Esophagus squamous epithelium (tissue), 5 donors: ENCODE measurements around the gene OTOG. TPM values are rescaled to one million over a fixed set of nuclear protein-coding genes. Genes with fewer than 3 reads are reported as not detected.

Source experiments
- DNase-seq: peaks from one replicate; lab custom pipeline; 2025; lab: John Stamatoyannopoulos, UW
- H3K27ac ChIP-seq, 4 donors: fragments of 200-600 bp; sonication (generic); one replicate each; pipeline ENCODE4 v1.5.1; 2016 to 2019; ENCODE audit warnings: mild to moderate bottlenecking in 1 of 4
- H3K27me3 ChIP-seq, 4 donors: fragments of 200-600 bp; sonication (generic); 1 replicate in 3 of 4; 2 replicates in 1 of 4; pipeline versions ENCODE4 v1.5.1 to v1.6.0; 2017 to 2021; ENCODE audit warnings: antibody characterized with exemption in 1 of 4
- H3K36me3 ChIP-seq, 3 donors: fragments of 200-600 bp; sonication (generic); one replicate each; pipeline ENCODE4 v1.5.1; 2016 to 2019
- H3K4me1 ChIP-seq, 3 donors: fragments of 200-600 bp; sonication (generic); one replicate each; pipeline ENCODE4 v1.5.1; 2017 to 2019
- H3K4me3 ChIP-seq, 4 donors: fragments of 200-600 bp; sonication (generic); 1 replicate in 3 of 4; 2 replicates in 1 of 4; pipeline ENCODE4 v1.5.1; 2016 to 2019; ENCODE audit warnings: mild to moderate bottlenecking in 2 of 4, moderate library complexity in 1 of 4
- H3K9me3 ChIP-seq, 3 donors: fragments of 200-600 bp; sonication (generic); one replicate each; pipeline ENCODE4 v1.5.1; 2016 to 2019
- POLR2A ChIP-seq, 4 donors: fragments of 450-650 bp; IDR thresholded peaks; one replicate each; pipeline ENCODE4 v1.6.1; 2017; ENCODE audit warnings: antibody characterized with exemption in 4 of 4, mild to moderate bottlenecking in 4 of 4, moderate library complexity in 3 of 4
- WGBS, 2 donors: methylation state at CpG; one replicate each; pipeline ENCODE4 v1.1.5; 2018; 5-methylcytosine and 5-hydroxymethylcytosine counted together
- intact Hi-C: fragments of 100-400 bp; cut with DNase I; formaldehyde crosslinking; loops from one replicate; pipeline ENCODE4 v1.15.0; 2022
- total RNA-seq, 4 donors: library from RNA; depleted of rRNA; stranded (reverse); fragments of >200 nt; gene quantifications; one replicate each; pipeline ENCODE4 v1.1.0, GENCODE V29; 2016
- TF ChIP-seq, protein P1 (sequence below), 6 experiments: fragments of 450-650 bp in 4 of 6; fragments of 200-600 bp in 2 of 6; sonication (generic) in 2 of 6; IDR thresholded peaks; one replicate each; pipeline ENCODE4 v1.5.1; 2016 to 2019; ENCODE audit warnings: antibody characterized with exemption in 6 of 6, mild to moderate bottlenecking in 4 of 6, moderate library complexity in 4 of 6
- donor health status: DM: yes; HTN: yes; CAD: no.

OTOG gene
- total RNA-seq, 4 donors from 2014 or later = not detected

GRCh38 chr11:17504330-17505107 is 42.5 kb upstream of the OTOG start:
- Histone ChIP-seq H3K9me3 (no peaks in the 10 kb centered on the region), H3K4me3 (no peak overlapping the region), H3K4me1 (no peaks in the 10 kb centered on the region), H3K36me3 (no peaks in the 10 kb centered on the region), H3K27me3 (peaks cover 0 to 9% (median 0%) of the 10 kb centered on the region in 4 donors), H3K27ac (no peak overlapping the region)
- no peak for TF ChIP-seq POLR2A (IDR thresholded peaks at IDR 0.05)
- TF ChIP-seq, protein P1, sequence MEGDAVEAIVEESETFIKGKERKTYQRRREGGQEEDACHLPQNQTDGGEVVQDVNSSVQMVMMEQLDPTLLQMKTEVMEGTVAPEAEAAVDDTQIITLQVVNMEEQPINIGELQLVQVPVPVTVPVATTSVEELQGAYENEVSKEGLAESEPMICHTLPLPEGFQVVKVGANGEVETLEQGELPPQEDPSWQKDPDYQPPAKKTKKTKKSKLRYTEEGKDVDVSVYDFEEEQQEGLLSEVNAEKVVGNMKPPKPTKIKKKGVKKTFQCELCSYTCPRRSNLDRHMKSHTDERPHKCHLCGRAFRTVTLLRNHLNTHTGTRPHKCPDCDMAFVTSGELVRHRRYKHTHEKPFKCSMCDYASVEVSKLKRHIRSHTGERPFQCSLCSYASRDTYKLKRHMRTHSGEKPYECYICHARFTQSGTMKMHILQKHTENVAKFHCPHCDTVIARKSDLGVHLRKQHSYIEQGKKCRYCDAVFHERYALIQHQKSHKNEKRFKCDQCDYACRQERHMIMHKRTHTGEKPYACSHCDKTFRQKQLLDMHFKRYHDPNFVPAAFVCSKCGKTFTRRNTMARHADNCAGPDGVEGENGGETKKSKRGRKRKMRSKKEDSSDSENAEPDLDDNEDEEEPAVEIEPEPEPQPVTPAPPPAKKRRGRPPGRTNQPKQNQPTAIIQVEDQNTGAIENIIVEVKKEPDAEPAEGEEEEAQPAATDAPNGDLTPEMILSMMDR (IDR thresholded peaks at IDR 0.05) = peak; percentile 69 to 89 (median 83)
- WGBS, 2 donors = 0 to 16% methylated on average over 2 to 5 of the region's 9 CpGs
- peak; percentile 13 for DNase-seq
- intact Hi-C loops = loop anchor here (5.0 to 10.0 kb wide), 2 partner anchors 117 to 280 kb away; partner anchors contain the start of gene KCNJ11

GRCh38 chr11:17505146-17505545 is 41.9 kb upstream of the OTOG start:
- Histone ChIP-seq H3K9me3 (no peaks in the 10 kb centered on the region), H3K36me3 (no peaks in the 10 kb centered on the region), H3K27ac (no peak overlapping the region), H3K27me3 (peaks cover 0 to 15% (median 0%) of the 10 kb centered on the region in 4 donors), H3K4me1 (no peaks in the 10 kb centered on the region), H3K4me3 (no peak overlapping the region)
- WGBS, 2 donors = 62 to 74% methylated on average over 4 of the region's 4 CpGs
- no peak for TF ChIP-seq POLR2A (IDR thresholded peaks at IDR 0.05)
- TF ChIP-seq, protein P1 (IDR thresholded peaks at IDR 0.05) = no peak
- DNase-seq = no peak
- intact Hi-C loops = loop anchor here (10.0 kb wide), 1 partner anchor 280 kb away; no protein-coding TSS in a partner anchor

GRCh38 chr11:17506314-17506713 is 40.7 kb upstream of the OTOG start:
- WGBS, 2 donors = 84 to 91% methylated on average over 6 of the region's 6 CpGs

DNA sequence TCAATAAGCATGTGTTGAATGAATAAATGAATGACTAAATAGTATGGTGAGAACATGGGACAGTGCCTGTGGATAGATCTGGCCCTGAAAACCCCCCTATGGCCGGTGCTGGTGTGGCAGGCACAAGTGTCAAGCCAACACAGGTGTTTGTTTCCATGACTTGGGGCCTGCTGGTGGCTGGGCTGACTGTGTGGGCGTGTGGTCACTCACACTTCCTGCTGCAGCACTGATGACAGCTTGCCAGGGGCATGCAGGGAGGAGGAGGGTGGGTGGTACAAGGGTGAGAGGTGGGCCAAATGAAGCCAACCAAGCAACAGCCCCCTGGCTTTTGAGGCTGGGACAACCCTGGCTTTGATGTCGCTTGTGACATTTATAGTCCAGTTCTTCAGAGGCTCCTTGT is 40.1 kb upstream of the OTOG start:
- H3K27ac ChIP-seq = no peak overlapping the region
- 30 to 83% methylated on average over 1 to 2 of the region's 3 CpGs for WGBS, 2 donors
- H3K9me3 ChIP-seq = no peaks in the 10 kb centered on the region
- DNase-seq = no peak
- TF ChIP-seq POLR2A (IDR thresholded peaks at IDR 0.05) = no peak
- intact Hi-C loops = loop anchor here (10.0 kb wide), 1 partner anchor 282 kb away; no protein-coding TSS in a partner anchor
- no peak overlapping the region for H3K4me3 ChIP-seq
- peaks cover 0 to 15% (median 0%) of the 10 kb centered on the region in 4 donors for H3K27me3 ChIP-seq
- H3K36me3 ChIP-seq = no peaks in the 10 kb centered on the region
- no peaks in the 10 kb centered on the region for H3K4me1 ChIP-seq

More at GRCh38 chr11:17506314-17506713, 40.7 kb upstream of the OTOG start:
- no peak for DNase-seq
- no peaks in the 10 kb centered on the region for H3K9me3 ChIP-seq
- intact Hi-C loops = loop anchor here (10.0 kb wide), 1 partner anchor 282 kb away; no protein-coding TSS in a partner anchor
- TF ChIP-seq POLR2A (IDR thresholded peaks at IDR 0.05) = no peak
- TF ChIP-seq, protein P1 (IDR thresholded peaks at IDR 0.05) = no peak
- H3K27me3 ChIP-seq = peaks cover 0 to 15% (median 0%) of the 10 kb centered on the region in 4 donors
- H3K36me3 ChIP-seq = no peaks in the 10 kb centered on the region
- no peaks in the 10 kb centered on the region for H3K4me1 ChIP-seq
- no peak overlapping the region for H3K27ac ChIP-seq
- no peak overlapping the region for H3K4me3 ChIP-seq

- Histone ChIP-seq H3K36me3 (no peaks in the 10 kb centered on the region), H3K9me3 (no peaks in the 10 kb centered on the region), H3K27ac (no peak overlapping the region), H3K4me1 (no peaks in the 10 kb centered on the region), H3K27me3 (peaks cover 0 to 18% (median 0%) of the 10 kb centered on the region in 4 donors), H3K4me3 (no peak overlapping the region)
- no peak for DNase-seq
- 80 to 82% methylated on average over 1 to 2 of the region's 2 CpGs for WGBS, 2 donors
- TF ChIP-seq, protein P1 (IDR thresholded peaks at IDR 0.05) = no peak
- TF ChIP-seq POLR2A (IDR thresholded peaks at IDR 0.05) = no peak
- intact Hi-C loops = loop anchor here (10.0 kb wide), 1 partner anchor 283 kb away; no protein-coding TSS in a partner anchor
Measured at GRCh38 chr11:17507773-17508172, 39.3 kb upstream of the OTOG start.
